HG03159 (cell line): ENCODE data around the gene NPHS1.
"Not testable (repeated sequence)": the region's sequence is repeated elsewhere in the genome, so short reads cannot be mapped to it uniquely, and the experiment has no call there.

Experiments
- ATAC-seq: cut with Tn5 transposase; IDR thresholded peaks from one replicate; pipeline ENCODE4 v1.9.1; 2021; ENCODE audit warnings: mild to moderate bottlenecking, moderate library complexity; ENCODE audit not compliant: unreplicated experiment

The NPHS1 gene

GRCh38 chr19:35852029-35852780 lies at the start of gene NPHS1:
Gene NPHS1 (minus strand): TSS chr19:35852504. CDS start chr19:35851837, 667 bp downstream.
- no peak for ATAC-seq

- ATAC-seq = no peak
Observed at GRCh38 chr19:35901055-35901644, 48.8 kb upstream of the NPHS1 start.

GRCh38 chr19:35899547-35900214 lies 47.4 kb upstream of the NPHS1 start:
- ATAC-seq = peak; percentile 39

GRCh38 chr19:35898499-35898809 lies 46.1 kb upstream of the NPHS1 start:
- ATAC-seq = no peak

- ATAC-seq = no peak
Observed at GRCh38 chr19:35897706-35898451, 45.6 kb upstream of the NPHS1 start.

- ATAC-seq = no peak
Observed at GRCh38 chr19:35896643-35897040, 44.3 kb upstream of the NPHS1 start.

- no peak for ATAC-seq
Observed at GRCh38 chr19:35895911-35896642, 43.8 kb upstream of the NPHS1 start.

GRCh38 chr19:35894342-35894741 lies 42.0 kb upstream of the NPHS1 start:
- no peak for ATAC-seq

- not testable (repeated sequence) for ATAC-seq
Observed at GRCh38 chr19:35891819-35892218, 39.5 kb upstream of the NPHS1 start.

GRCh38 chr19:35890113-35890650 lies 37.9 kb upstream of the NPHS1 start:
- ATAC-seq = no peak

GRCh38 chr19:35889370-35890112 lies 37.2 kb upstream of the NPHS1 start:
- ATAC-seq = no peak

GRCh38 chr19:35888398-35888797 lies 36.1 kb upstream of the NPHS1 start:
- ATAC-seq = no peak

- no peak for ATAC-seq
Observed at GRCh38 chr19:35887197-35887596, 34.9 kb upstream of the NPHS1 start.

- ATAC-seq = no peak
Observed at GRCh38 chr19:35885904-35886303, 33.6 kb upstream of the NPHS1 start.

- no peak for ATAC-seq
Observed at GRCh38 chr19:35885225-35885738, 33.0 kb upstream of the NPHS1 start.

GRCh38 chr19:35883882-35884281 lies 31.6 kb upstream of the NPHS1 start:
- ATAC-seq = no peak

GRCh38 chr19:35882114-35882832 lies 30.0 kb upstream of the NPHS1 start:
- no peak for ATAC-seq

- ATAC-seq = no peak
Observed at GRCh38 chr19:35879770-35880317, 27.5 kb upstream of the NPHS1 start.

- ATAC-seq = no peak
Observed at GRCh38 chr19:35879068-35879467, 26.8 kb upstream of the NPHS1 start.
